HG02759 (cell line): ENCODE measurements around the gene C6orf89.

Experiments
- ATAC-seq: cut with Tn5 transposase; IDR thresholded peaks from one replicate; pipeline ENCODE4 v1.9.1; 2021; ENCODE audit warnings: mild to moderate bottlenecking, moderate library complexity; ENCODE audit not compliant: unreplicated experiment

Gene C6orf89

GRCh38 chr6:36967301-36967700 is 81.5 kb downstream of the C6orf89 start:
- no peak for ATAC-seq

GRCh38 chr6:36967757-36968156 is 82.0 kb downstream of the C6orf89 start:
- no peak for ATAC-seq

- no peak for ATAC-seq
Measured at GRCh38 chr6:36968266-36968977, 82.7 kb downstream of the C6orf89 start.

GRCh38 chr6:36969240-36969691 is 83.5 kb downstream of the C6orf89 start:
- ATAC-seq = no peak

GRCh38 chr6:36969988-36970891 is 84.5 kb downstream of the C6orf89 start:
- no peak for ATAC-seq

- ATAC-seq = no peak
Measured at GRCh38 chr6:36970892-36971842, 85.4 kb downstream of the C6orf89 start.

GRCh38 chr6:36971921-36972673 is 86.3 kb downstream of the C6orf89 start:
- ATAC-seq = no peak

GRCh38 chr6:36973190-36973589 is 87.4 kb downstream of the C6orf89 start:
- ATAC-seq = no peak

GRCh38 chr6:36973647-36974046 is 87.9 kb downstream of the C6orf89 start:
- ATAC-seq = no peak

GRCh38 chr6:36975231-36976006 is 89.7 kb downstream of the C6orf89 start:
- ATAC-seq = no peak

GRCh38 chr6:36976007-36976264 is 90.2 kb downstream of the C6orf89 start:
- ATAC-seq = no peak

GRCh38 chr6:36976509-36976908 is 90.8 kb downstream of the C6orf89 start:
- no peak for ATAC-seq

GRCh38 chr6:36976931-36977330 is 91.2 kb downstream of the C6orf89 start:
- no peak for ATAC-seq

GRCh38 chr6:36977470-36977941 is 91.8 kb downstream of the C6orf89 start:
- no peak for ATAC-seq
